Astrocyte (in vitro differentiated cells and primary cell): Measurements from ENCODE around the gene LIMK2.

Experiments
- CTCF ChIP-seq: IDR thresholded peaks from 2 replicates; pipeline ENCODE4 v1.5.1; 2011; ENCODE audit warnings: low read depth, mild to moderate bottlenecking, inconsistent platforms, low read length, moderate library complexity; ENCODE audit not compliant: insufficient read depth
- EZH2 ChIP-seq: IDR thresholded peaks from 2 replicates; pipeline ENCODE4 v1.6.1; 2012; ENCODE audit warnings: mild to moderate bottlenecking, low read length, inconsistent platforms; ENCODE audit not compliant: insufficient read depth

GRCh38 chr22:31244943-31245451 is 32.9 kb downstream of the LIMK2 start:
- TF ChIP-seq EZH2 (no peak), CTCF (no peak)
